Activated CD4-positive, alpha-beta T cell treated with anti-CD3 and anti-CD28 coated beads, Interleukin-2, amount 10 ng/mL, durations not matched to agents 7 days and 5 days (primary cell): ENCODE measurements around the gene CHAF1B. TPM values are rescaled to one million over a fixed set of nuclear protein-coding genes. Genes with fewer than 3 reads are reported as not detected.

ENCODE experiments used
- CTCF ChIA-PET: fragments of 350-600 bp; sonication (Branson Sonifier 250); formaldehyde crosslinking; loops from one replicate; lab custom pipeline; 2021; ENCODE audit warnings: antibody characterized with exemption; lab: Charles Lee
- POLR2A ChIA-PET: fragments of 350-600 bp; sonication (Branson Sonifier 250); formaldehyde crosslinking; loops from one replicate; lab custom pipeline; 2021; ENCODE audit warnings: antibody characterized with exemption; lab: Charles Lee
- DNase-seq: peaks from one replicate; pipeline ENCODE4 v3.0.0-alpha.2; 2020
- H3K27ac Mint-ChIP-seq: one replicate; pipeline ENCODE4 v1.8.0; 2021; ENCODE audit warnings: mild to moderate bottlenecking, moderate library complexity, mixed read lengths
- H3K27me3 Mint-ChIP-seq: one replicate; pipeline ENCODE4 v1.8.0; 2021; ENCODE audit warnings: mixed read lengths
- H3K36me3 Mint-ChIP-seq: one replicate; pipeline ENCODE4 v1.8.0; 2021; ENCODE audit warnings: low read depth, mixed read lengths
- H3K4me1 Mint-ChIP-seq: one replicate; pipeline ENCODE4 v1.8.0; 2021; ENCODE audit warnings: mixed read lengths
- H3K4me3 Mint-ChIP-seq: one replicate; pipeline ENCODE4 v1.8.0; 2021; ENCODE audit warnings: mild to moderate bottlenecking, moderate library complexity, mixed read lengths
- H3K9me3 Mint-ChIP-seq: one replicate; pipeline ENCODE4 v1.8.0; 2021; ENCODE audit warnings: mixed read lengths
- total RNA-seq, 2 experiments: library from RNA; stranded (reverse); gene quantifications; one replicate each; pipeline ENCODE4 v1.2.3, GENCODE V29; 2021

Gene CHAF1B
- total RNA-seq, 2 experiments from 2014 or later: 25.3 to 25.6 TPM

- Mint-ChIP-seq H3K9me3 (no peaks in the 10 kb centered on the region), H3K4me1 (no peaks in the 10 kb centered on the region), H3K27ac (no peak overlapping the region), H3K4me3 (no peak overlapping the region), H3K36me3 (no peaks in the 10 kb centered on the region), H3K27me3 (no peaks in the 10 kb centered on the region)
- ChIA-PET POLR2A (no interaction called here), CTCF (no interaction called here)
- no peak for DNase-seq
These were observed 76.2 kb downstream of the CHAF1B start for GRCh38 chr21:36461277-36461917.

GRCh38 chr21:36461918-36462486 lies 76.8 kb downstream of the CHAF1B start:
- ChIA-PET POLR2A (no interaction called here), CTCF (no interaction called here)
- Mint-ChIP-seq H3K4me1 (no peaks in the 10 kb centered on the region), H3K9me3 (no peaks in the 10 kb centered on the region), H3K36me3 (no peaks in the 10 kb centered on the region), H3K4me3 (no peak overlapping the region), H3K27ac (no peak overlapping the region), H3K27me3 (no peaks in the 10 kb centered on the region)
- no peak for DNase-seq

- H3K36me3 Mint-ChIP-seq: no peaks in the 10 kb centered on the region
- no peak overlapping the region for H3K4me3 Mint-ChIP-seq
- H3K9me3 Mint-ChIP-seq: no peaks in the 10 kb centered on the region
- H3K4me1 Mint-ChIP-seq: no peaks in the 10 kb centered on the region
- H3K27me3 Mint-ChIP-seq: no peaks in the 10 kb centered on the region
- H3K27ac Mint-ChIP-seq: no peak overlapping the region
- no peak for DNase-seq
- ChIA-PET POLR2A (no interaction called here), CTCF (no interaction called here)
These were observed 78.0 kb downstream of the CHAF1B start for GRCh38 chr21:36463204-36463603.

- POLR2A ChIA-PET: no interaction called here
- Mint-ChIP-seq H3K9me3 (no peaks in the 10 kb centered on the region), H3K4me3 (no peak overlapping the region), H3K27ac (no peak overlapping the region), H3K36me3 (no peaks in the 10 kb centered on the region), H3K27me3 (no peaks in the 10 kb centered on the region), H3K4me1 (no peaks in the 10 kb centered on the region)
- CTCF ChIA-PET: no interaction called here
- DNase-seq: no peak
These were observed 78.8 kb downstream of the CHAF1B start for GRCh38 chr21:36463991-36464390.

- Mint-ChIP-seq H3K27me3 (no peaks in the 10 kb centered on the region), H3K4me1 (no peaks in the 10 kb centered on the region), H3K9me3 (no peaks in the 10 kb centered on the region), H3K4me3 (no peak overlapping the region), H3K27ac (no peak overlapping the region), H3K36me3 (no peaks in the 10 kb centered on the region)
- CTCF ChIA-PET: no interaction called here
- POLR2A ChIA-PET: no interaction called here
- DNase-seq: no peak
These were observed 79.4 kb downstream of the CHAF1B start for GRCh38 chr21:36464590-36464989.

GRCh38 chr21:36465478-36465877 lies 80.3 kb downstream of the CHAF1B start:
- DNase-seq: no peak
- Mint-ChIP-seq H3K36me3 (no peaks in the 10 kb centered on the region), H3K27ac (no peak overlapping the region), H3K9me3 (no peaks in the 10 kb centered on the region), H3K4me3 (no peak overlapping the region), H3K27me3 (no peaks in the 10 kb centered on the region), H3K4me1 (no peaks in the 10 kb centered on the region)
- POLR2A ChIA-PET: no interaction called here
- CTCF ChIA-PET: no interaction called here

- no peak overlapping the region for H3K4me3 Mint-ChIP-seq
- H3K4me1 Mint-ChIP-seq: no peaks in the 10 kb centered on the region
- H3K27me3 Mint-ChIP-seq: no peaks in the 10 kb centered on the region
- no peaks in the 10 kb centered on the region for H3K36me3 Mint-ChIP-seq
- H3K9me3 Mint-ChIP-seq: no peaks in the 10 kb centered on the region
- POLR2A ChIA-PET: no interaction called here
- H3K27ac Mint-ChIP-seq: no peak overlapping the region
- no peak for DNase-seq
- CTCF ChIA-PET: no interaction called here
These were observed 80.9 kb downstream of the CHAF1B start for GRCh38 chr21:36466061-36466511.

Other genes starting within 250 kb of the CHAF1B start
- 10 to 100 TPM; 24.6 to 24.7 TPM for gene DOP1B, start 228.6 kb upstream of the CHAF1B start, total RNA-seq
- 10 to 100 TPM; 47.5 to 50.7 TPM for gene MORC3, start 65.2 kb upstream of the CHAF1B start, total RNA-seq
- not detected for gene CLDN14, start 94.7 kb downstream of the CHAF1B start, total RNA-seq